Retinal pigment epithelial cell (primary cell): ENCODE results near the gene PCDHGA5.
A peak's percentile ranks its signal among the peaks of the same experiment; 100 is the strongest.
"Not testable (repeated sequence)": the region's sequence is repeated elsewhere in the genome, so short reads cannot be mapped to it uniquely, and the experiment has no call there.

Experiments used
- DNase-seq: peaks from one replicate; pipeline ENCODE4 v3.0.0-alpha.2; 2010; ENCODE audit warnings: low read depth
- H3K4me3 ChIP-seq: 2 replicates; pipeline ENCODE4 v1.5.1; 2011; ENCODE audit warnings: mild to moderate bottlenecking, low read length, control low read depth, moderate library complexity
- TF ChIP-seq, protein P1 (sequence below): conservative IDR thresholded peaks from 2 replicates; pipeline ENCODE4 v1.5.1; 2011; ENCODE audit warnings: low read depth, low read length, control low read depth, inconsistent platforms

The PCDHGA5 gene

DNA sequence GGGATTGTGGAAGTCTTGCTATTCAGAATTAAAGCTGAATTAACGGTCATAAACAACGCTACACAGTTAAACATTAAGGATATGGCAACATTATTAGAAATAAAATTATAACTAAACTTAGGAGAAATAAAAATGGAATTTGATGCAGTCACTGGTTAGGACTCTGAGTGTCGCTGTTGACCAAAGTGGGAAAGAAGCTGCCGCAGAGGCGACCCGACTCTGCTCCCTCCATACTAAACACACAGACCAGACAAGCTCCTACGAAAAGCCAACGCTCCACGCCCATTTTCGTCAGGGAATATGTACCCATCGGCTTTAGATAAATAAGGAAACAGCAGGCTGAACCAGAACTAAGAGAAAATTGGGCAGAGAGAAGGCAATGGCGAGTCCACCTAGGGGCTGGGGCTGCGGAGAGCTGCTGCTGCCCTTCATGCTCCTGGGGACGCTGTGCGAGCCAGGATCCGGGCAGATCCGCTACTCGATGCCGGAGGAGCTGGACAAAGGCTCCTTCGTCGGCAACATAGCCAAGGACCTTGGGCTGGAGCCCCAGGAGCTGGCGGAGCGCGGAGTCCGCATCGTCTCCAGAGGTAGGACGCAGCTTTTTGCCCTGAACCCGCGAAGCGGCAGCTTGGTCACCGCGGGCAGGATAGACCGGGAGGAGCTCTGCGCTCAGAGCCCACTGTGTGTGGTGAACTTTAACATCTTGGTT is at the start of gene PCDHGA5:
Gene PCDHGA5 (plus strand): TSS at position 211 of the 709 bp plus-strand sequence. CDS start 169 bp downstream, at position 380.
- TF ChIP-seq, protein P1, sequence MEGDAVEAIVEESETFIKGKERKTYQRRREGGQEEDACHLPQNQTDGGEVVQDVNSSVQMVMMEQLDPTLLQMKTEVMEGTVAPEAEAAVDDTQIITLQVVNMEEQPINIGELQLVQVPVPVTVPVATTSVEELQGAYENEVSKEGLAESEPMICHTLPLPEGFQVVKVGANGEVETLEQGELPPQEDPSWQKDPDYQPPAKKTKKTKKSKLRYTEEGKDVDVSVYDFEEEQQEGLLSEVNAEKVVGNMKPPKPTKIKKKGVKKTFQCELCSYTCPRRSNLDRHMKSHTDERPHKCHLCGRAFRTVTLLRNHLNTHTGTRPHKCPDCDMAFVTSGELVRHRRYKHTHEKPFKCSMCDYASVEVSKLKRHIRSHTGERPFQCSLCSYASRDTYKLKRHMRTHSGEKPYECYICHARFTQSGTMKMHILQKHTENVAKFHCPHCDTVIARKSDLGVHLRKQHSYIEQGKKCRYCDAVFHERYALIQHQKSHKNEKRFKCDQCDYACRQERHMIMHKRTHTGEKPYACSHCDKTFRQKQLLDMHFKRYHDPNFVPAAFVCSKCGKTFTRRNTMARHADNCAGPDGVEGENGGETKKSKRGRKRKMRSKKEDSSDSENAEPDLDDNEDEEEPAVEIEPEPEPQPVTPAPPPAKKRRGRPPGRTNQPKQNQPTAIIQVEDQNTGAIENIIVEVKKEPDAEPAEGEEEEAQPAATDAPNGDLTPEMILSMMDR, result no peak
- DNase-seq, result no peak
- no peak within 1 kb of the TSS for H3K4me3 ChIP-seq

DNA sequence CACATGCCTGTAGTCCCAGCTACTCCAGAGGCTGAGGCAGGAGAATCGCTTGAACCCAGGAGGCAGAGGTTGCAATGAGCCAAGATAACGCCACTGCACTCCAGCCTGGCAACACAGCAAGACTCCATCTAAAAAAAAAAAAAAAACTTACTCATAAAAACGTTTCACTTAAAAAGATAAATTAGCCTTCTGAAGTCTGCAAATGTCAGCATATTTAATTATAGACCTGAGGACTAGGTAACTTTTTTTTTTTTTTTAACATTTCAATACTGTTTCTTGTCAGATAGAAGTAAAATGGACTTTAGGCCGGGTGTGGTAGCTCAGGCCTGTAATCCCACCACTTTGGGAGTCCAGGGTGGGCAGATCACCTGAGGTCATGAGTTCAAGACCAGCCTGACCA is 47.0 kb upstream of the PCDHGA5 start:
- H3K4me3 ChIP-seq, result not testable (repeated sequence)

DNA sequence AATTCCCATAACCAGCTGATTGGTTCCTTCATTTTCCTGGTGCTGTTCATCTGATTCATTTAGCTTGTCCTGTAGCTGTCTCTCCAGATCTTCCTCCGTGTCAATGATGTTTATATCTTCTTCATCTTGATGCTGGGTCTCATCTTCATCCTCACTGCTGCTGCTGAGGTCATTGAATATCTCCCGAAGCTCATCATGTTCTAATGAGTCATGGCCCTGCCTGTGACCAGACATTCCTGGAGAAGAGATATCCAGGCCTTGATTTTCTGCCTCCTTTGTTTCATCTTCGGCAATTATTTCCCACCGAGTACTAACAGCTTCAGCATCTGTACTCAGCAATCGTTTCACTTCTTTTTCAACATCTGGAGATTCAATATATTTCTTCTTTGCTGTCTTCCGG is 44.8 kb upstream of the PCDHGA5 start:
- TF ChIP-seq, protein P1, result no peak
- no peak overlapping the region for H3K4me3 ChIP-seq

More for the DNA sequence above, 47.0 kb upstream of the PCDHGA5 start:
- not testable (repeated sequence) for DNase-seq

DNA sequence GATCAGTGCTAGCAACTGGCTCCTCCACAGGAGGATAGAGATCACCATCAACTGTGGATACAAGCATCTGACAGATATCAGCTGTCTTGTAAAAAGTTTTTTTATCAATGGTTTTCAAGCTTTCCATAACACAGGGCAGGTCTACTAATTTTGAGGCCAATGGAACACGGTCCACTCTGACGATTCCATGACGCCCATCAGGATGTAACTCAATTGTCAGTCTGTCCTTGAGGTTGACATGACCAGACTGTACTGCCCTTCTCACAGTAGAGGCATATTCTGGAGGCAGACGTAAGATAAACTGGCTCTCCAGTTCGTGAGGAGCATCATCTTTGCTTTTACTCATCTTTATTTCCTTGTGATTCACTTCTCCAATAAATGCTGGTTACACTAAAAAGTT is 44.3 kb upstream of the PCDHGA5 start:
- DNase-seq, result no peak
- H3K4me3 ChIP-seq, result peak overlapping the region; percentile 87
- TF ChIP-seq, protein P1, result no peak

More for the DNA sequence above, 44.8 kb upstream of the PCDHGA5 start:
- no peak for DNase-seq

DNA sequence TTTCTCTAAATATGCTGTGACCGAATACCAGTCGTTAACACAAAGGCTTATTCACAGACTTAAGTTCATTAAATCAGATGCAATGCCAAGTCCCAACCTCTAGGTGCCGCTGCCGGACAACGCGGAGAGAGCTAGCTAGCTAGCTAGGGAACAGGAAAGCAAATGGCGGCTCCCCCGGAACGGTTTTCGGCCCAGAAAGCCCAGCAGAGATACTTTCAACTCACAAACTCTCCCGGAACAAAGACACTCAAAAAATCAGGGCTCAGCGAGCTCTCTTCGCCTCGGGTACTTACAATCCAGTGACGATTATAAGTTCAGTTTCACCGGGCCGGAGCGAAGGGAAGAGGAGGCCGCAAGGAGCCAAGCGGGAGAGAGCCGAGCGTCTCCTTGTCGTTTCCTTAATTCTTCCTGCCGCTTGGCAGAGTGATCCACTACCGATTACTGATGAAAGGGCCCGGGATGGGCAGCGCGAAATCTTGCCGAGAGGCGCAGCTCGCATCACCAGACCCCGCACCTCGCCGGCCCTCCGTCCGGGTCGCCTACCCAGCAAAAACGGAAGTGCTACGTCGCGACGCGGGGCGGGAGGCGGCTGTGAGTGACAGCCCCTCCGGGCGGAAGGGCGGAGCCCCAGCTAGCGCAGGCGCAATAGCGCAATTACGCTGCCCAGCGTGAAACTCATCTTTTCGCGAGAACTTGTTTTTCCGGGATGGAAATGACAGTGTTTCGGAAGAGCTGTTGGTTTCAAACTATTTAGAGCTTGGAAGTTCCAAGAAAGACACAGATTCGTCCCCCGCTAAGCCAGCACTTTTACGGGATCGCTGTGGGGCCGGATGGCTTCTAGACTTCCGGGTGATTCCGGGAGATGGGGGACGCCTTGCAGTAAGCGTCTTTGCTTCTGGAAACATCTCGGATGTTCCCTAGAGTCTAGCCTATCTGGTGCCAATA is 43.5 kb upstream of the PCDHGA5 start, which contains the start of gene TAF7:
Gene TAF7 (minus strand): TSS at position 560 of the 945 bp plus-strand sequence. CDS start 740 bp downstream, outside the sequence.
- H3K4me3 ChIP-seq, result peak within 1 kb of the TSS; percentile 87
- TF ChIP-seq, protein P1, result peak; percentile 93
- peak; percentile 75 for DNase-seq

DNA sequence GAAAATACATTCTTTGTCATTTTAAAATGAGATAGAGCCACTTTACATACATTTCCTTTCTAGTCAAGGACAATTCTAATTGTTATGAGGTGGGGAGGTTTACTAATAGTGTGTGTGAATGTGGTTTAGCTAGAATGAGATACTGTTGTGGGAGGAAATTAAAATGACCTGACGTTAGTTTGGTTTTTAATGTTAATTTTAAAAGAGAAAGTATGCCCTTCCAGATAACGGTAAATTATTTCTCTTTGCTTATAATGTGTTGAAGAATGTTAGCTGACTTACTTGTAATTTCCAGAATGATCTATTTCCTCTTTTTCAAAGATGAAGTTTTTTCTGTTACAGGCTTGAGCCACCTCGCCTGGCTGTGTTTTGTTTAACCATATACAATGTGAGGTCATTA is 41.7 kb upstream of the PCDHGA5 start:
- no peak overlapping the region for H3K4me3 ChIP-seq
- DNase-seq, result no peak
- TF ChIP-seq, protein P1, result no peak

DNA sequence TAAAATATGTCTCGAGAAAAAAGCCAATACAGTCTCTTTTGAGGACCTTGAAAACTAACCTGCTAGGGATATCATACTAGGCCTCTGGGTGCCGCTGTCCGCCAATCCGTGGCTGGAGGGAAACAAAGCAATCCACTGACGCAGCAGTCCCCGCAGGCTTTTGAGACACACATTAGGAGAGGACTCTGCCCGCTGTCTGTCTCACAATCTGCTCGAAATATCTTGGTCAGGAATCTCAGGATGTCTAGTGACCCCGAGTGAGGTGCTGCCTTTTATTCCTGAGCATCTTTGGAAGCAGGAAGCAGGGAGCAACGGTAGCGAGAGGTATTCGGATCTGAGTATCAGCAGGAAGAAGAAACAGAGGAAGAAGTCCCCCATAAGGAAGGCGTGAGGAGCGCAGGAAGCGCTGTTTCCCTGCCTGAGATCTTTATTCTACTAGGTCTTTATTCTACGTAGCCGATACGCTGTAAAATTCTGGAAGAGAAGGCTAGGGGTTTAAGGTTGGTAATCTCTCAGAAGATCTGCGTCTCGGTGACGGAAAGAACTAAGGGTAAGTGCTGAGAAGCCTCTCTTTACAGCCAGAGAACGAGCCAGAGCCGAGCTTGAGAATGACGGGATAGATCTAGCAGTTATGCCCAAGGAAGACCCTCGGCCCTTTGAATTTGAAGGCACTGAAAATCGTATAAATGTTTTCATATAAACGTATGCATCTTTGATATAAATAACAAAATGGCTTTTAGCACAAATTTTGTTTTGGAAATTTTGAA is 37.7 kb upstream of the PCDHGA5 start:
- TF ChIP-seq, protein P1, result peak; percentile 49
- peak overlapping the region; percentile 41 for H3K4me3 ChIP-seq

More for the DNA sequence above, 37.7 kb upstream of the PCDHGA5 start:
- DNase-seq, result no peak
